Measurements from ENCODE around the gene FHIT.

The FHIT gene

DNA sequence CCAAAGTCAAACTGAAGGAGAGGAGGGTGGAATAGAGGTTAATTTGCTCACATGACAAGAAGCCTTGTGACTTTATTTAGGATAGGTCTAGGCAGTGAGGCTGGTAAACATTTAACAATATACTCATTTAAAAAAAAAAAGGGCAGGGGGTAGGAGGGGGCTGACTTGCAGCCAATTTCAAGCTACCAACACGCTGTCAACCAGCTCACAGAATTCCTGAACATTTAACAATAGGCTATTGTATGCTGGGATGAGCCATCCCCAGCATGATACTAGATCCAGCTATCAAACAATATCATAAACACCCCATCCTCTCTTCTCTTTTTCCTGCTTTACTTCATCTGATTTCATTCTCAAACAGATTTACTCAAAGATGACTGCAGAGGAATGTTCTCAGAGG, 1105.1 kb downstream of the FHIT start:
- Histone ChIP-seq H3K9ac (ENCODE audit: low read length) (no peak overlapping the region), H3K36me3 (ENCODE audit: control insufficient read depth, insufficient read depth, low read length) (no peaks in the 10 kb centered on the region), H3K27me3 (ENCODE audit: control insufficient read depth, insufficient read depth, low read length) (no peaks in the 10 kb centered on the region), H3K27ac (ENCODE audit: low read depth, low read length) (no peak overlapping the region), H3K4me1 (ENCODE audit: control insufficient read depth, insufficient read depth, low read length) (no peaks in the 10 kb centered on the region), H3K4me3 (ENCODE audit: low read length) (no peak overlapping the region)

DNA sequence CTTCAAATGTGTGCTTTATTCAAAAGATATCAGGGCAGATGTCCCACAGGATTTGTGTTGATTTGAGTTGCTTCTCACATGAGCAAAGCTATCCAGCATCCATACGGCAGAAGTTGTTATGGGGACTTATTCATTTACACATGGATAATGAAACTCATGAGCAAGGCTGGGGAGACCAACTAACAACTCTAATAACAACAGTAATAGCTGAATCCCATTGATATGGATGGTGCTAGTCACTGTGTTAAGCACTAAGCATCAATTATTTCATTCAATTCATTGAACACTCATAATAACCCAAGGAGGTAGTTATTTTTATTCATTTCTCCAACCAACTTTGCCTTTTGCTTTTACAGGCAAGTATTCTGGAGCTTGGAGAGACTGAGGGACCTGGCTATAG, 1107.2 kb downstream of the FHIT start:
- Histone ChIP-seq H3K9ac (ENCODE audit: low read length) (no peak overlapping the region), H3K36me3 (ENCODE audit: control insufficient read depth, insufficient read depth, low read length) (no peaks in the 10 kb centered on the region), H3K27ac (ENCODE audit: low read depth, low read length) (no peak overlapping the region), H3K4me3 (ENCODE audit: low read length) (no peak overlapping the region), H3K27me3 (ENCODE audit: control insufficient read depth, insufficient read depth, low read length) (no peaks in the 10 kb centered on the region), H3K4me1 (ENCODE audit: control insufficient read depth, insufficient read depth, low read length) (no peaks in the 10 kb centered on the region)

DNA sequence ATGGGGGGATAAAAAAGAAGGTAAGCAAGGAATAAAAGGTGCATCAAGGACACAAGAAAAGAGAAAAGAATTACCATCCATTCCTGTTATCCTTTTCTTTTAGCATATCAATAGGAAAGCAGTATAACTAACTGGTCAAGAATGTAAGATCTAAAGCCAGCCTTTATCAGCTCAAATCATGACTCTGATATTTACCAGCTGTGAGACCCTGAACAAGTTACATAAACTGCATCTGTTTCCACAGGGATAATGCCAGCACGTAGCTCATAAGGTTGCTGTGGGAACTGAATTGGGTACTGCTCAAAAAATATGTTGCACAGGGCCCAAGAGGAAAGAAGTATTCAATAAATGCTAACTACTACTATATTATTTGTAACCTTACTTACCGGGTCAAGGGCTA, 1109.2 kb downstream of the FHIT start:
- no peaks in the 10 kb centered on the region for H3K27me3 ChIP-seq (ENCODE audit: control insufficient read depth, insufficient read depth, low read length)
- no peak overlapping the region for H3K4me3 ChIP-seq (ENCODE audit: low read length)
- no peak overlapping the region for H3K27ac ChIP-seq (ENCODE audit: low read depth, low read length)
- no peaks in the 10 kb centered on the region for H3K36me3 ChIP-seq (ENCODE audit: control insufficient read depth, insufficient read depth, low read length)
- H3K9ac ChIP-seq (ENCODE audit: low read length): no peak overlapping the region
- no peaks in the 10 kb centered on the region for H3K4me1 ChIP-seq (ENCODE audit: control insufficient read depth, insufficient read depth, low read length)

DNA sequence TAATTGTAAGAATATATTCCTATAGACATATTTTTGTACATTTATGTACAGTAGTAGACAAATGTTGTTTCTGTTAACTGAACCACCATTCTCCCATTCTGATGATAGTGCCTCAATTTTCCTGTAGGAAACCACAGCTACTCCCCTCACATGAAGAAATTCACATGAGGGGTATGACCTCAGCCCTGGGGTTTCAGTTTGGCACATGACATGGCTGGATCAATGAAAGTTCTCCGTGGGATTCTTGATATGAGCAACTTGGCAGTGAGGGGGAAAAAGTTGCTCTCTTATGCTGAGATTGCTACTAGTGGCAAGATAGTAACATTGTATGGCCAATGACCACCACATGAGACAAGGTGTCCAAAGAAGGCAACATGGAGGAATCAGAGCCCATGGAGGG, 1111.1 kb downstream of the FHIT start:
- no peaks in the 10 kb centered on the region for H3K27me3 ChIP-seq (ENCODE audit: control insufficient read depth, insufficient read depth, low read length)
- no peaks in the 10 kb centered on the region for H3K4me1 ChIP-seq (ENCODE audit: control insufficient read depth, insufficient read depth, low read length)
- no peak overlapping the region for H3K27ac ChIP-seq (ENCODE audit: low read depth, low read length)
- H3K4me3 ChIP-seq (ENCODE audit: low read length): no peak overlapping the region
- no peaks in the 10 kb centered on the region for H3K36me3 ChIP-seq (ENCODE audit: control insufficient read depth, insufficient read depth, low read length)
- no peak overlapping the region for H3K9ac ChIP-seq (ENCODE audit: low read length)

DNA sequence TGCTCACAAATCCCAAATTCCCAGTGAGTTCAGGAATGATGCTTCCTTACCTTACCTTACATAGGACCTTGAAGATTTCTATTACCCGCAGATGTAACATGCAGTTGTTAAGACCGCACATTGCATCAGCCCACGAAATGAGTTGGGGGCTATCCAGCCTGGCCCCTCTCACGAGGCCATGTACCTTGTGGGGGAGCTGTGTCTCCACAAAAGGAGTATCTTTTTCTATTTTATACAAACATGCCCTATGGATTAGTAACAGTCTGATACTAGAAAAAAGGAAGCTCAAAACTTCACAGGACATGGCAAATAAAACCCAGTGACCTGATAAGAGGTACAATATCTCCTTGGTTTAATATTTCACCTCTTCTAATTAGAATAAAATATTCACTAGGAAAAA, 1114.7 kb downstream of the FHIT start:
- Histone ChIP-seq H3K27me3 (ENCODE audit: control insufficient read depth, insufficient read depth, low read length) (no peaks in the 10 kb centered on the region), H3K4me3 (ENCODE audit: low read length) (no peak overlapping the region), H3K4me1 (ENCODE audit: control insufficient read depth, insufficient read depth, low read length) (no peaks in the 10 kb centered on the region), H3K27ac (ENCODE audit: low read depth, low read length) (no peak overlapping the region), H3K9ac (ENCODE audit: low read length) (no peak overlapping the region), H3K36me3 (ENCODE audit: control insufficient read depth, insufficient read depth, low read length) (no peaks in the 10 kb centered on the region)

DNA sequence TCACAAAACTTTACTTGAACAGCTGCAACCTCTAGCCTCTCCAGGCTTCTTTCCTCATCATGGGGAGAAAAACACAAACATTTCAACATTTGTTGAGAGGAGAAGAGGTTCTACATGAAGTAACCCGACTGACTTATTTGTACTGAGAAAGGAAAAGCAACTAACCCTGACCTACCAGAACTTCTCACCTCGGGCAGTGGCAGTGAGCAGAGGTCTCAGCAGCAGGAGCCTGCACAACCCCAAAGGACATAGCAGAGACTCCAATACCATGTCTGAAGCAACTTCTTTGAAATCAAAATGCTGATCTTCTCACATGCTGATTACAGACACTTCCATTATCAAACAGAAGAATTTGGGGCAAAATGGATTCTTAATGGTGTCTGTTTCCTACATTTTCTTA, 1115.8 kb downstream of the FHIT start:
- Histone ChIP-seq H3K9ac (ENCODE audit: low read length) (no peak overlapping the region), H3K27me3 (ENCODE audit: control insufficient read depth, insufficient read depth, low read length) (no peaks in the 10 kb centered on the region), H3K4me1 (ENCODE audit: control insufficient read depth, insufficient read depth, low read length) (no peaks in the 10 kb centered on the region), H3K27ac (ENCODE audit: low read depth, low read length) (no peak overlapping the region), H3K36me3 (ENCODE audit: control insufficient read depth, insufficient read depth, low read length) (no peaks in the 10 kb centered on the region), H3K4me3 (ENCODE audit: low read length) (no peak overlapping the region)

DNA sequence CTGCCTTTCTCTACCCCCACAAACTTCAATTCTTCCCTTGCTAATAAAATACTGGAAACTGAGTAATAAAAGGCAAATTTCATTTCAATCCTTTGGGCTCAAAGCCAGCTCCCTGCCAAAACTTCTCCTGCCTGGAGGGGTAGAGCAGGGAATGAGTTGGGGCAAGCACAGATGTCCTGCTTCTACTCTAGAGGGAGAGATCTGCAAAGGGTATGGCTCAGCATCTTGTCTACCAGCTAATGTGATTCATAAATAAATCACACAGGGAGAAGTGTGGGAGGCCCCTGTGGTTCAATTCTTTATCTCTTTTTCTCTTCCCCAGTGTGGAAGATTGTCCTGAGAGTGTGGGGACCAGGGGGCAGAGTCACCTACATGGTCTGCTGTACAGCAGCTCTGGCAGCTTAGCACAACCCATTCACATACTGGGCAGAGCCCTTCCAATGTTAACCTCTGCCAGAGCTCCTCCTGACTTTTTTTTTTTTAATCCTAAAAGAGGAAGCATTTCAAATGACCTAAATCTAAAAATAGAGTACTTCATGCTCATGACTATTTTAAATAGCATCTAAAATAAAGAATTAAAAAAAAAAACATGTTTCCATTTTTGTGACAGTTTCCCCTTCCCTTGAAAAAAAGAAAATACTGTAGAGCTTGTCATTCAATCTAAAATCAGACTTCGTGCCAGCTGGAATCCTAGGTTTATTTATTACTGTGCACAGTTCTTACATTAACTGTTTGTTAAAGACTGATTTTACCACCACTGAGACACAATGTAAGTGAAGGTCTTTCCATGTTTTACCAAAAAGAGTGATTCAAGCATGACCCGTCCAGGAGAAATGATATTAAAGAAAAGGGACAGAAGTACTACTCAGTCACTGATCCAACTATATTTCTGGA, 1117.7 kb downstream of the FHIT start:
- Histone ChIP-seq H3K4me1 (ENCODE audit: control insufficient read depth, insufficient read depth, low read length) (no peaks in the 10 kb centered on the region), H3K36me3 (ENCODE audit: control insufficient read depth, insufficient read depth, low read length) (no peaks in the 10 kb centered on the region), H3K9ac (ENCODE audit: low read length) (no peak overlapping the region), H3K27me3 (ENCODE audit: control insufficient read depth, insufficient read depth, low read length) (no peaks in the 10 kb centered on the region), H3K4me3 (ENCODE audit: low read length) (no peak overlapping the region), H3K27ac (ENCODE audit: low read depth, low read length) (no peak overlapping the region)

DNA sequence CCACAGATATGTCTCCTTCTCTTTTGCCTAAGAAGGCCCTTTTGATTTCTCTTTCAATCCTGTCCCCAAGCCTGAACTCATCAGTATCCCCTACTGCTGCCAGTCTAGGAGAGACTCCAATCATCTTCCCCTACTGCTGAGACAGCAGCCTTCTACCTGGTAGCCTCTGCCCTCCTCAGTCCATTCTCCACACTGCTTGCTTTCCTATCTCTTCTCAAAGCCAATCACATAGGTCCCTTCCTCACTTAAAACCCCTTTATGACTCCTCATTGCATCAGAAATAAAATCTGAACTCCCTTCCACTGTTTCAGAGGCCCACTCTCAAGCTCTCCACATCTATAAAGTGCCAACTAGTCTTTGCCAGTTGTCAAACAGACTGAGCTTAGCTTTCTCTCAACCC, 1119.6 kb downstream of the FHIT start:
- Histone ChIP-seq H3K27ac (ENCODE audit: low read depth, low read length) (no peak overlapping the region), H3K36me3 (ENCODE audit: control insufficient read depth, insufficient read depth, low read length) (no peaks in the 10 kb centered on the region), H3K4me1 (ENCODE audit: control insufficient read depth, insufficient read depth, low read length) (no peaks in the 10 kb centered on the region), H3K4me3 (ENCODE audit: low read length) (no peak overlapping the region), H3K27me3 (ENCODE audit: control insufficient read depth, insufficient read depth, low read length) (no peaks in the 10 kb centered on the region), H3K9ac (ENCODE audit: low read length) (no peak overlapping the region)

DNA sequence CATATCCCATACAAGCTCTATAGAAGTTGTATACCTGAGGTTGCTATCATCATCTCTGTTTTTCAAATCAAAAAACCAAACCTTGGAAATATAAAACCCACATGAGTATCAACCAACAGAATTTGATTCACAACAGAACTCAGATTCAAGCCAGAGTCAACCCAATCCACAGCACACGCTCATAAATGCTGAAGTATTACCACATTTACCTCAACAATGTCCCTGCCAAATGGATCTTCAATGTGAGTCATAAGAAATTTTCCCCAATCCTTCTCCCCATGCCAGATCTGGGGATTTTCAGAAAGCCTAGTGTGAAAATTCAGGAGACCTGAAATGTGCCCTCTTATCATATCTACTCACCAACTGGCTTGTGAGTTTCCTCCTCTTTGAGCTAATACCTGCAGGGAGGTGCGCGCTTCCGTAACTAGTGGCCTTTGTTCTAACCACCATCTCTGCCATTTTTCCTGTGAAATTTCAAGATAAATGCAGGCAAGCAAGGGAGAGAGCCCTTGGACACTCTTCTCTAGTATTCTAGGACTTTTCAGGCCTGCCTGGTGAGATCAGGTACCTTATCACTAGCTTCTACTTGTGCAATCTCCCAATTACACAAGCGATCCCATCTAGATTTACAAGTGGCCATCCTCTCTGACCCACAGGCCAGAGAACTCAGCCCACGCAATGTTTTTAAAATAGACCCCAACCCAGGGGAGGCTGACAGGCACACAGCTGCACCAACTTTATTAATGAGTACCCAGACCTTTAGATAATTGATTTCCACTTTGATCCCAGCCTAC, 1124.5 kb downstream of the FHIT start:
- H3K4me1 ChIP-seq (ENCODE audit: control insufficient read depth, insufficient read depth, low read length): no peaks in the 10 kb centered on the region
- H3K36me3 ChIP-seq (ENCODE audit: control insufficient read depth, insufficient read depth, low read length): no peaks in the 10 kb centered on the region
- no peak overlapping the region for H3K4me3 ChIP-seq (ENCODE audit: low read length)
- no peaks in the 10 kb centered on the region for H3K27me3 ChIP-seq (ENCODE audit: control insufficient read depth, insufficient read depth, low read length)
- no peak overlapping the region for H3K9ac ChIP-seq (ENCODE audit: low read length)
- no peak overlapping the region for H3K27ac ChIP-seq (ENCODE audit: low read depth, low read length)

DNA sequence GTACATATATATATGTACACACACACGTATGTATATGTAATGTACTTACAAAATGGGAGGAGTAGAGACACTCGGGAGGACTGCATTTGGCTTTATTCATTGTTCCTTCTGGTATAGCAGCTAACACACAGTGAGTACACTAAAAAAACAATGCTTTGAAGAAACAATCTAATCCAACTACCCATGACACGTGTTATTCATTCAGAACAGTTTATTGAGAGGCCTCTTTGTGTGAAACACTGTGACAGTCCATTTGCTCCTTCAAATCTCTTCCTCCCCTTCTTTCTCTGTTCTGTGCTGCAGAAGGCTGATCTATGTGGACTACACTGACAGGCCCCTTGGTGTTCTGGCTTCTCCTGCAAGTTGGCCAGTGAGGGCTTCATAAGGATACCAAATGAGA, 1125.6 kb downstream of the FHIT start:
- H3K4me3 ChIP-seq (ENCODE audit: low read length): no peak overlapping the region

DNA sequence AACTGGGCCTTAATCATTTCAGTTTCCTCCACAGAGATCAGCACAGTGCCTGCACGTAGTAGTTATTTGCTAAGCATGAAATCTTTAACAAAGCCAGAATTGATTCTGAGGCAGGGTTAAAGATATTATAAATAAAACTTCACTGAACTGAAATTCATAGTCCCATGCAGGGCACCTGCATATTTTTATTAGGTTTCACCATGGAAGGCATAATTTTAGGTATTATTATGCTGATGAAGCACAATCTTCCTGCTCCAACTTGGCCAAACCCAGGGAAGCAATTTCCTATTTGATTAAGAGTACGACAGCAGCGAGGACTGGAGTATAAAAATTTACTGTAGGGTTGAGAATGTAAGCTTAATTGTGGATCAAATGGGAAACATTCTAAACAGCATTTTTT, 1131.0 kb downstream of the FHIT start:
- Histone ChIP-seq H3K36me3 (ENCODE audit: control insufficient read depth, insufficient read depth, low read length) (no peaks in the 10 kb centered on the region), H3K4me1 (ENCODE audit: control insufficient read depth, insufficient read depth, low read length) (no peaks in the 10 kb centered on the region), H3K4me3 (ENCODE audit: low read length) (no peak overlapping the region), H3K27me3 (ENCODE audit: control insufficient read depth, insufficient read depth, low read length) (no peaks in the 10 kb centered on the region), H3K27ac (ENCODE audit: low read depth, low read length) (no peak overlapping the region), H3K9ac (ENCODE audit: low read length) (no peak overlapping the region)

More for the DNA sequence above, 1125.6 kb downstream of the FHIT start:
- Histone ChIP-seq H3K27ac (ENCODE audit: low read depth, low read length) (no peak overlapping the region), H3K27me3 (ENCODE audit: control insufficient read depth, insufficient read depth, low read length) (no peaks in the 10 kb centered on the region), H3K36me3 (ENCODE audit: control insufficient read depth, insufficient read depth, low read length) (no peaks in the 10 kb centered on the region), H3K9ac (ENCODE audit: low read length) (no peak overlapping the region), H3K4me1 (ENCODE audit: control insufficient read depth, insufficient read depth, low read length) (no peaks in the 10 kb centered on the region)

DNA sequence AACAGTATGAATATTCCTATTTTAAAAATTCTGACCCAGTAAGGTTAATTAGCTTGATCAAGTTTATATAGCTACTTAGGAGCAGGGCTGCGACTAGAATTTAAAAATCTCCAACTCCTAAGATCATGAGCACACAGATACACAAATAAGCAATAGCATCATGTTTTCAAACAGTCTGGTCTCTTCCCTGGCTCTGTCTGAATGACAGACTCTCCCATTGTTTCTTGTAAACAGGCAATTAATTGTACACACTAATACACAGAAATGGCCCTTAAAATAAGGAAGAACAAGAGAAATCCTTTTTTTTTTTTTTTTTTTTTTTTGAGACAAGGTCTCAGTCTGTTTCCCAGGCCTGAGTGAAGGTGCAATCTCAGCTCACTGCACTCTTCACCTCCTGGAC, 1137.1 kb downstream of the FHIT start:
- Histone ChIP-seq H3K36me3 (ENCODE audit: control insufficient read depth, insufficient read depth, low read length) (no peaks in the 10 kb centered on the region), H3K27ac (ENCODE audit: low read depth, low read length) (no peak overlapping the region), H3K4me1 (ENCODE audit: control insufficient read depth, insufficient read depth, low read length) (no peaks in the 10 kb centered on the region), H3K4me3 (ENCODE audit: low read length) (no peak overlapping the region), H3K9ac (ENCODE audit: low read length) (no peak overlapping the region), H3K27me3 (ENCODE audit: control insufficient read depth, insufficient read depth, low read length) (no peaks in the 10 kb centered on the region)

Measured in rectal smooth muscle tissue (tissue), 1 donor.